ENCODE measurements around the gene SPATA13.

The SPATA13 gene

GRCh38 chr13:24142886-24143285, 17.6 kb upstream of the SPATA13 start:
- TF ChIP-seq CTCF (conservative IDR thresholded peaks at IDR 0.05): no peak
- no peak overlapping the region for H3K27ac ChIP-seq

- no peak for TF ChIP-seq CTCF (conservative IDR thresholded peaks at IDR 0.05)
- no peak overlapping the region for H3K27ac ChIP-seq
These were observed 15.3 kb upstream of the SPATA13 start for GRCh38 chr13:24145240-24145639.

GRCh38 chr13:24145674-24146073, 14.8 kb upstream of the SPATA13 start:
- H3K27ac ChIP-seq: no peak overlapping the region
- no peak for TF ChIP-seq CTCF (conservative IDR thresholded peaks at IDR 0.05)

GRCh38 chr13:24146961-24147569, 13.5 kb upstream of the SPATA13 start:
- no peak overlapping the region for H3K27ac ChIP-seq
- no peak for TF ChIP-seq CTCF (conservative IDR thresholded peaks at IDR 0.05)

- no peak for TF ChIP-seq CTCF (conservative IDR thresholded peaks at IDR 0.05)
- no peak overlapping the region for H3K27ac ChIP-seq
These were observed 13.0 kb upstream of the SPATA13 start for GRCh38 chr13:24147570-24147963.

- H3K27ac ChIP-seq: no peak overlapping the region
- TF ChIP-seq CTCF (conservative IDR thresholded peaks at IDR 0.05): no peak
These were observed 11.9 kb upstream of the SPATA13 start for GRCh38 chr13:24148414-24149235.

GRCh38 chr13:24149246-24150032, 11.1 kb upstream of the SPATA13 start:
- H3K27ac ChIP-seq: no peak overlapping the region
- no peak for TF ChIP-seq CTCF (conservative IDR thresholded peaks at IDR 0.05)
